WTC11 (cell line): ENCODE data around the gene CUL9. TPM values are rescaled to one million over a fixed set of nuclear protein-coding genes. Genes with fewer than 3 reads are reported as not detected.

ENCODE experiments used
- ATAC-seq: fragments of 200-7000 bp; cut with Tn5 transposase; 2 replicates; pipeline ENCODE4 v1.10.0; 2021; ENCODE audit warnings: mild to moderate bottlenecking, moderate library complexity
- CTCF ChIA-PET: fragments of 300-600 bp; sonication (Branson Sonifier 250); formaldehyde crosslinking; loops from one replicate; lab custom pipeline; 2021; ENCODE audit warnings: antibody characterized with exemption; lab: Charles Lee
- POLR2A ChIA-PET: fragments of 350-600 bp; sonication (Branson Sonifier 250); formaldehyde crosslinking; loops from one replicate; lab custom pipeline; 2021; ENCODE audit warnings: antibody characterized with exemption; lab: Charles Lee
- DNase-seq: peaks from one replicate; pipeline ENCODE4 v3.0.0; 2021; ENCODE audit warnings: low spot score
- H3K27ac Mint-ChIP-seq: 2 replicates; pipeline ENCODE4 v1.8.0; 2021; ENCODE audit warnings: mixed read lengths
- H3K27me3 Mint-ChIP-seq: 2 replicates; pipeline ENCODE4 v1.8.0; 2021; ENCODE audit warnings: low read depth, mild to moderate bottlenecking, moderate library complexity, mixed read lengths
- H3K36me3 Mint-ChIP-seq: 2 replicates; pipeline ENCODE4 v1.8.0; 2021; ENCODE audit warnings: mixed read lengths
- H3K4me1 Mint-ChIP-seq: 2 replicates; pipeline ENCODE4 v1.8.0; 2022; ENCODE audit warnings: mixed read lengths
- H3K4me3 Mint-ChIP-seq: 2 replicates; pipeline ENCODE4 v1.8.0; 2021; ENCODE audit warnings: mild to moderate bottlenecking, moderate library complexity, mixed read lengths
- H3K9me3 Mint-ChIP-seq: 2 replicates; pipeline ENCODE4 v1.8.0; 2021; ENCODE audit warnings: mixed read lengths
- ATF1 ChIP-seq: sonication (generic); formaldehyde crosslinking; IDR thresholded peaks from 2 replicates; pipeline ENCODE4 v1.8.1; 2023; ENCODE audit warnings: mild to moderate bottlenecking, moderate library complexity, missing genetic modification reagents
- EMX1 ChIP-seq: fragments of 250-450 bp; sonication (Bioruptor Pico); IDR thresholded peaks from 2 replicates; pipeline ENCODE4 v1.8.0; 2021; ENCODE audit warnings: mild to moderate bottlenecking
- IRF1 ChIP-seq: sonication (generic); formaldehyde crosslinking; IDR thresholded peaks from 2 replicates; pipeline ENCODE4 v1.8.0; 2023; ENCODE audit warnings: missing genetic modification reagents
- MXD4 ChIP-seq: fragments of 250-450 bp; sonication (Bioruptor Pico); IDR thresholded peaks from 2 replicates; pipeline ENCODE4 v1.8.0; 2021; ENCODE audit warnings: mild to moderate bottlenecking, moderate library complexity, borderline replicate concordance
- MYBL2 ChIP-seq: sonication (generic); formaldehyde crosslinking; IDR thresholded peaks from 2 replicates; pipeline ENCODE4 v1.8.1; 2023; ENCODE audit warnings: mild to moderate bottlenecking, moderate library complexity, missing genetic modification reagents
- NFE2L1 ChIP-seq: sonication (generic); formaldehyde crosslinking; IDR thresholded peaks from 2 replicates; pipeline ENCODE4 v1.8.1; 2023; ENCODE audit warnings: missing genetic modification reagents
- NR3C1 ChIP-seq: sonication (generic); formaldehyde crosslinking; conservative IDR thresholded peaks from 2 replicates; pipeline ENCODE4 v1.8.1; 2023; ENCODE audit warnings: low read depth, mild to moderate bottlenecking, missing genetic modification reagents
- PRRX2 ChIP-seq: fragments of 250-450 bp; sonication (Bioruptor Pico); IDR thresholded peaks from 2 replicates; pipeline ENCODE4 v1.8.0; 2021; ENCODE audit warnings: mild to moderate bottlenecking
- RELA ChIP-seq: sonication (generic); formaldehyde crosslinking; IDR thresholded peaks from 2 replicates; pipeline ENCODE4 v1.8.1; 2022; ENCODE audit warnings: missing genetic modification reagents, mild to moderate bottlenecking, borderline replicate concordance
- SMAD4 ChIP-seq: sonication (generic); formaldehyde crosslinking; IDR thresholded peaks from 2 replicates; pipeline ENCODE4 v1.8.0; 2022; ENCODE audit warnings: mild to moderate bottlenecking, missing genetic modification reagents
- ZBTB43 ChIP-seq: sonication (generic); formaldehyde crosslinking; IDR thresholded peaks from 2 replicates; pipeline ENCODE4 v1.8.1; 2023; ENCODE audit warnings: mild to moderate bottlenecking, missing genetic modification reagents
- ZMAT4 ChIP-seq: fragments of 250-450 bp; sonication (Bioruptor Pico); IDR thresholded peaks from 2 replicates; pipeline ENCODE4 v1.9.0; 2021; ENCODE audit warnings: mild to moderate bottlenecking
- ZNF232 ChIP-seq: sonication (generic); formaldehyde crosslinking; IDR thresholded peaks from 2 replicates; pipeline ENCODE4 v1.8.0; 2022; ENCODE audit warnings: mild to moderate bottlenecking, missing genetic modification reagents
- ZNF396 ChIP-seq: fragments of 250-450 bp; sonication (Bioruptor Pico); IDR thresholded peaks from 2 replicates; pipeline ENCODE4 v1.8.0; 2021; ENCODE audit warnings: mild to moderate bottlenecking, moderate library complexity, borderline replicate concordance
- ZNF416 ChIP-seq: fragments of 250-450 bp; sonication (Bioruptor Pico); IDR thresholded peaks from 2 replicates; pipeline ENCODE4 v1.9.0; 2021; ENCODE audit warnings: mild to moderate bottlenecking, inconsistent platforms
- total RNA-seq: library from RNA; stranded (reverse); gene quantifications from 3 replicates; pipeline ENCODE4 v1.2.3, GENCODE V29; 2021
- TF ChIP-seq, protein P1 (sequence below): sonication (generic); formaldehyde crosslinking; IDR thresholded peaks from 2 replicates; pipeline ENCODE4 v1.8.1; 2022; ENCODE audit warnings: low read depth, missing genetic modification reagents, borderline replicate concordance
- TF ChIP-seq, protein P2 (sequence below): fragments of 250-450 bp; sonication (Bioruptor Pico); IDR thresholded peaks from 2 replicates; pipeline ENCODE4 v1.9.0; 2021; ENCODE audit warnings: mild to moderate bottlenecking
- TF ChIP-seq, protein P3 (sequence below): sonication (generic); formaldehyde crosslinking; conservative IDR thresholded peaks from 2 replicates; pipeline ENCODE4 v1.8.1; 2023; ENCODE audit warnings: mild to moderate bottlenecking, low read depth, missing genetic modification reagents, moderate library complexity
- TF ChIP-seq, protein P4 (sequence below): fragments of 250-450 bp; sonication (Bioruptor Pico); conservative IDR thresholded peaks from 2 replicates; pipeline ENCODE4 v1.9.0; 2021; ENCODE audit warnings: mild to moderate bottlenecking
- TF ChIP-seq, protein P5 (sequence below): sonication (generic); formaldehyde crosslinking; IDR thresholded peaks from 2 replicates; pipeline ENCODE4 v1.8.1; 2023; ENCODE audit warnings: mild to moderate bottlenecking, missing genetic modification reagents, moderate library complexity

Gene CUL9
- total RNA-seq, 1 experiment from 2014 or later = 15.2 TPM

DNA sequence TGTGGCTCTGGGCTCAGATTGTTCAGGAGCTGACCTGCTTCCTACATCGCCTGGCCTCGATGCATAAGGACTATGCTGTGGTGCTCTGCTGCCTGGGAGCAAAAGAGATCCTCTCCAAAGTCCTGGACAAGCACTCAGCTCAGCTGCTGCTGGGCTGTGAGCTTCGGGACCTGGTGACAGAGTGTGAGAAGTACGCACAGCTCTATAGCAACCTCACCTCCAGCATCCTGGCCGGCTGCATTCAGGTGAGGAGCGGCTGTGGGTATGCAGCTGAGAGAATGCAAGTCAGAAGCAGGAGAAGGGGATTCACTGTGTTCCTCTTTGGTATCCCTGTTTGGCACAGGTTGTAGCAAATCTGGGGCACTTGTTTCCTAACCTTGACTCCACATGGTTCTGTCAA is 17.9 kb downstream of the CUL9 start (continued):
- TF ChIP-seq, protein P1, sequence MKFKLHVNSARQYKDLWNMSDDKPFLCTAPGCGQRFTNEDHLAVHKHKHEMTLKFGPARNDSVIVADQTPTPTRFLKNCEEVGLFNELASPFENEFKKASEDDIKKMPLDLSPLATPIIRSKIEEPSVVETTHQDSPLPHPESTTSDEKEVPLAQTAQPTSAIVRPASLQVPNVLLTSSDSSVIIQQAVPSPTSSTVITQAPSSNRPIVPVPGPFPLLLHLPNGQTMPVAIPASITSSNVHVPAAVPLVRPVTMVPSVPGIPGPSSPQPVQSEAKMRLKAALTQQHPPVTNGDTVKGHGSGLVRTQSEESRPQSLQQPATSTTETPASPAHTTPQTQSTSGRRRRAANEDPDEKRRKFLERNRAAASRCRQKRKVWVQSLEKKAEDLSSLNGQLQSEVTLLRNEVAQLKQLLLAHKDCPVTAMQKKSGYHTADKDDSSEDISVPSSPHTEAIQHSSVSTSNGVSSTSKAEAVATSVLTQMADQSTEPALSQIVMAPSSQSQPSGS (CRISPR knock-in tag) = no peak
- TF ChIP-seq ZNF396 (CRISPR knock-in tag) (no peak), NFE2L1 (no peak), NR3C1 (CRISPR knock-in tag) (no peak), MXD4 (CRISPR knock-in tag) (no peak), IRF1 (CRISPR knock-in tag) (no peak)
- TF ChIP-seq, protein P2, sequence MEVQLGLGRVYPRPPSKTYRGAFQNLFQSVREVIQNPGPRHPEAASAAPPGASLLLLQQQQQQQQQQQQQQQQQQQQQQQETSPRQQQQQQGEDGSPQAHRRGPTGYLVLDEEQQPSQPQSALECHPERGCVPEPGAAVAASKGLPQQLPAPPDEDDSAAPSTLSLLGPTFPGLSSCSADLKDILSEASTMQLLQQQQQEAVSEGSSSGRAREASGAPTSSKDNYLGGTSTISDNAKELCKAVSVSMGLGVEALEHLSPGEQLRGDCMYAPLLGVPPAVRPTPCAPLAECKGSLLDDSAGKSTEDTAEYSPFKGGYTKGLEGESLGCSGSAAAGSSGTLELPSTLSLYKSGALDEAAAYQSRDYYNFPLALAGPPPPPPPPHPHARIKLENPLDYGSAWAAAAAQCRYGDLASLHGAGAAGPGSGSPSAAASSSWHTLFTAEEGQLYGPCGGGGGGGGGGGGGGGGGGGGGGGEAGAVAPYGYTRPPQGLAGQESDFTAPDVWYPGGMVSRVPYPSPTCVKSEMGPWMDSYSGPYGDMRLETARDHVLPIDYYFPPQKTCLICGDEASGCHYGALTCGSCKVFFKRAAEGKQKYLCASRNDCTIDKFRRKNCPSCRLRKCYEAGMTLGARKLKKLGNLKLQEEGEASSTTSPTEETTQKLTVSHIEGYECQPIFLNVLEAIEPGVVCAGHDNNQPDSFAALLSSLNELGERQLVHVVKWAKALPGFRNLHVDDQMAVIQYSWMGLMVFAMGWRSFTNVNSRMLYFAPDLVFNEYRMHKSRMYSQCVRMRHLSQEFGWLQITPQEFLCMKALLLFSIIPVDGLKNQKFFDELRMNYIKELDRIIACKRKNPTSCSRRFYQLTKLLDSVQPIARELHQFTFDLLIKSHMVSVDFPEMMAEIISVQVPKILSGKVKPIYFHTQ (CRISPR knock-in tag) = no peak

GRCh38 chr6:43200541-43200940 is 18.5 kb downstream of the CUL9 start:
- Mint-ChIP-seq H3K27ac (no peak overlapping the region), H3K9me3 (no peaks in the 10 kb centered on the region), H3K4me1 (no peaks in the 10 kb centered on the region), H3K36me3 (no peaks in the 10 kb centered on the region), H3K27me3 (no peaks in the 10 kb centered on the region), H3K4me3 (no peak overlapping the region)
- DNase-seq (no peak), ATAC-seq (no peak)
- ChIA-PET CTCF (interaction anchor here (1.3 kb wide), 1 partner anchor 29 kb away, joined by 3 read pairs; the partner anchor contains the start of gene DNPH1), POLR2A (no interaction called here)
- TF ChIP-seq, protein P3, sequence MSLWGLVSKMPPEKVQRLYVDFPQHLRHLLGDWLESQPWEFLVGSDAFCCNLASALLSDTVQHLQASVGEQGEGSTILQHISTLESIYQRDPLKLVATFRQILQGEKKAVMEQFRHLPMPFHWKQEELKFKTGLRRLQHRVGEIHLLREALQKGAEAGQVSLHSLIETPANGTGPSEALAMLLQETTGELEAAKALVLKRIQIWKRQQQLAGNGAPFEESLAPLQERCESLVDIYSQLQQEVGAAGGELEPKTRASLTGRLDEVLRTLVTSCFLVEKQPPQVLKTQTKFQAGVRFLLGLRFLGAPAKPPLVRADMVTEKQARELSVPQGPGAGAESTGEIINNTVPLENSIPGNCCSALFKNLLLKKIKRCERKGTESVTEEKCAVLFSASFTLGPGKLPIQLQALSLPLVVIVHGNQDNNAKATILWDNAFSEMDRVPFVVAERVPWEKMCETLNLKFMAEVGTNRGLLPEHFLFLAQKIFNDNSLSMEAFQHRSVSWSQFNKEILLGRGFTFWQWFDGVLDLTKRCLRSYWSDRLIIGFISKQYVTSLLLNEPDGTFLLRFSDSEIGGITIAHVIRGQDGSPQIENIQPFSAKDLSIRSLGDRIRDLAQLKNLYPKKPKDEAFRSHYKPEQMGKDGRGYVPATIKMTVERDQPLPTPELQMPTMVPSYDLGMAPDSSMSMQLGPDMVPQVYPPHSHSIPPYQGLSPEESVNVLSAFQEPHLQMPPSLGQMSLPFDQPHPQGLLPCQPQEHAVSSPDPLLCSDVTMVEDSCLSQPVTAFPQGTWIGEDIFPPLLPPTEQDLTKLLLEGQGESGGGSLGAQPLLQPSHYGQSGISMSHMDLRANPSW (CRISPR knock-in tag) = no peak
- TF ChIP-seq SMAD4 (CRISPR knock-in tag) (no peak), ZNF396 (CRISPR knock-in tag) (no peak), EMX1 (CRISPR knock-in tag) (no peak), PRRX2 (no peak)

DNA sequence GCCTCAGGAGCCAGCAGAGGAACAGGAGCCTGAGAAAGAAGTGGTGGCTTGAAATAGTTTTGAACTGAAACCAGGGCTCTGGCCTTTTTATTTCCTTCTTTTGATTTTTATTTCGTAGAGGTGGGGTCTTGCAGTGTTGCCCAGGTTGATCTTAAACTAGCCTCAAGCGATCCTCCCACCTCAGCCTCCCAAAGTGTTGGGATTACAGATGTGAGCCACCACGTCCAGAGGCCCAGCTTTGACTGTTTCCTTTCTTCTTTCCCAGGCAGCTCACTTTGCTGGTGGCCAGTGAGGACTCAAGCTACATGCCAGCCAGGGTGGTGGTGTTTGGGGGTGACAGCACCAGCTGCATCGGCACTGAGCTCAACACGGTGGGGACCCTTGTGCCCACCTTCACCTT is 20.5 kb downstream of the CUL9 start:
- POLR2A ChIA-PET = interaction anchor here (0.6 kb wide), 1 partner anchor 95 kb away, joined by 3 read pairs; no protein-coding TSS in a partner anchor
- no peaks in the 10 kb centered on the region for H3K9me3 Mint-ChIP-seq
- no peaks in the 10 kb centered on the region for H3K36me3 Mint-ChIP-seq
- DNase-seq = no peak
- H3K4me1 Mint-ChIP-seq = no peaks in the 10 kb centered on the region
- no peaks in the 10 kb centered on the region; the same call in 1 of the 2 replicates for H3K27me3 Mint-ChIP-seq
- H3K4me3 Mint-ChIP-seq = no peak overlapping the region
- CTCF ChIA-PET = no interaction called here
- no peak for ATAC-seq
- no peak overlapping the region for H3K27ac Mint-ChIP-seq
- no peak for TF ChIP-seq IRF1 (CRISPR knock-in tag)
- TF ChIP-seq, protein P4, sequence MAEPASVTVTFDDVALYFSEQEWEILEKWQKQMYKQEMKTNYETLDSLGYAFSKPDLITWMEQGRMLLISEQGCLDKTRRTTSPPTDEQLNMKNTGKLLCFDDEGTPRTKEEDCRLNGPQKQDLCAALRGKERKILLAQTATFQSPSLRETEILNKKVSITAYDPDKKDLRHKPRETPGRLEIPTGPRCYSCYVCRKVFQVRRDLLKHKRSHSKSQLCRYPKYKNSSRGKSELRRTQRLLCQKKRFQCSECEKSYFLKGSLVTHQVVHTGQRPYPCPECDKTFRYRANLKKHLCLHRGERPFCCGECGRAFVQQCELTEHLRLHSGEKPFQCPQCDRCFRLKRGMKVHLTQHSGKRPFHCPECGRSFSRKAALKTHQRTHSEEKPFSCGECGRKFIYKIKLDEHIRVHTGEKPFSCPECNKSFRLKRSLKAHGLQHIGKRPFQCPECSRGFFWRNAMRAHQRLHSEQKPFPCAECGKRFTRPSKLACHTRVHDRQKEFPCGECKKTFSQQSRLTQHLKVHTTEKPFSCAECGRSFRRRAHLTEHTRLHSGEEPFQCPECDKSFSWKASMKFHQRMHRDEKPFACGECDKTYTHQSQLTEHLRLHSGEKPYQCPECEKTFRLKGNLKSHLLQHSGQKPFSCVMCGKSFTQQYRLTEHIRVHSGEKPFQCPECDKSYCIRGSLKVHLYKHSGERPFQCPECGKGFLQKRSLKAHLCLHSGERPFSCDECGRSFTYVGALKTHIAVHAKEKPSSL (CRISPR knock-in tag) = no peak
- TF ChIP-seq ZNF416 = no peak
- no peak for TF ChIP-seq RELA (CRISPR knock-in tag)
- TF ChIP-seq NFE2L1 = no peak
- TF ChIP-seq ZNF232 (CRISPR knock-in tag) = no peak
- TF ChIP-seq MYBL2 = no peak
- TF ChIP-seq, protein P5, sequence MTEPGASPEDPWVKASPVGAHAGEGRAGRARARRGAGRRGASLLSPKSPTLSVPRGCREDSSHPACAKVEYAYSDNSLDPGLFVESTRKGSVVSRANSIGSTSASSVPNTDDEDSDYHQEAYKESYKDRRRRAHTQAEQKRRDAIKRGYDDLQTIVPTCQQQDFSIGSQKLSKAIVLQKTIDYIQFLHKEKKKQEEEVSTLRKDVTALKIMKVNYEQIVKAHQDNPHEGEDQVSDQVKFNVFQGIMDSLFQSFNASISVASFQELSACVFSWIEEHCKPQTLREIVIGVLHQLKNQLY (CRISPR knock-in tag) = no peak
- no peak for TF ChIP-seq ZMAT4 (CRISPR knock-in tag)
- no peak for TF ChIP-seq ATF1
- no peak for TF ChIP-seq ZBTB43 (CRISPR knock-in tag)
